Left cardiac atrium (tissue), 4 donors: Measurements from ENCODE around the gene TDRD12. TPM values are rescaled to one million over a fixed set of nuclear protein-coding genes. Genes with fewer than 3 reads are reported as not detected.

ENCODE experiments used
- ATAC-seq, 2 donors: fragments of 200-7000 bp; cut with Tn5 transposase; one replicate each; pipeline ENCODE4 v1.9.1; 2020; ENCODE audit warnings: mild to moderate bottlenecking in 2 of 2, moderate library complexity in 2 of 2
- DNase-seq: peaks from one replicate; pipeline ENCODE4 v3.0.0-alpha.2; 2020
- intact Hi-C, 2 donors: fragments of 100-400 bp; cut with DNase I; formaldehyde crosslinking; loops; one replicate each; pipeline versions ENCODE4 v1.14.1 to v1.15.1; 2022 to 2023
- total RNA-seq, 2 donors: library from RNA; stranded (reverse); fragmentation: NEBNext Ultra II Directional; extraction: Animal tissue kit (Norgen Biotek cat#: 25700); gene quantifications; one replicate each; pipeline ENCODE4 v1.2.1, GENCODE V29; 2021
- donor health status: DM: no; HTN: yes; CAD: no.
- donor health status: DM: no; HTN: yes; CAD: no; lungs with severe emphysema.
- donor health status: DM: yes; HTN: yes; CAD: no.
- donor health status: Dilated cardiomyopathy.

TDRD12 gene
- total RNA-seq, 2 donors from 2014 or later = 0.24 TPM; not detected in 1

GRCh38 chr19:32870981-32871451 is 151.4 kb downstream of the TDRD12 start:
- DNase-seq = no peak
- intact Hi-C loops = no loop called here
- ATAC-seq = no peak

GRCh38 chr19:32872391-32872790 is 152.8 kb downstream of the TDRD12 start:
- ATAC-seq = no peak
- intact Hi-C loops = no loop called here
- no peak for DNase-seq

- intact Hi-C loops = no loop called here
- no peak for ATAC-seq
- no peak for DNase-seq
Observed at GRCh38 chr19:32873247-32873959, 153.8 kb downstream of the TDRD12 start.

- intact Hi-C loops = no loop called here
- no peak for DNase-seq
Observed at GRCh38 chr19:32874605-32875004, 155.0 kb downstream of the TDRD12 start.

GRCh38 chr19:32875428-32875827 is 155.9 kb downstream of the TDRD12 start:
- intact Hi-C loops = no loop called here
- no peak for ATAC-seq
- no peak for DNase-seq

More at GRCh38 chr19:32874605-32875004, 155.0 kb downstream of the TDRD12 start:
- no peak for ATAC-seq

GRCh38 chr19:32876236-32876918 is 156.8 kb downstream of the TDRD12 start:
- ATAC-seq (no peak), DNase-seq (no peak)
- intact Hi-C loops = no loop called here

- DNase-seq = no peak
- intact Hi-C loops = no loop called here
Observed at GRCh38 chr19:32876919-32877285, 157.3 kb downstream of the TDRD12 start.

More at GRCh38 chr19:32876919-32877285, 157.3 kb downstream of the TDRD12 start:
- peak in 1 of 2 donors; percentile 31 for ATAC-seq

Other genes starting within 250 kb of the TDRD12 start
- 100 to 1,000 TPM; 108 to 135 TPM for gene PDCD5, start 138.6 kb upstream of the TDRD12 start, total RNA-seq
- gene ANKRD27, start 44.6 kb upstream of the TDRD12 start, total RNA-seq = 10 to 100 TPM; 23.8 to 26.9 TPM
- 10 to 100 TPM in 1 of 2 donors, 1 to 10 TPM in 1; 8.1 to 13.8 TPM for gene RGS9BP, start 43.9 kb upstream of the TDRD12 start, total RNA-seq
- 10 to 100 TPM; 12.6 to 14.7 TPM for gene NUDT19, start 27.9 kb upstream of the TDRD12 start, total RNA-seq
- under 1 TPM; 0.13 to 0.24 TPM for gene SLC7A9, start 150.0 kb downstream of the TDRD12 start, total RNA-seq